ENCODE results near the gene METTL8. TPM values are rescaled to one million over a fixed set of nuclear protein-coding genes. Genes with fewer than 3 reads are reported as not detected.

METTL8 gene
- total RNA-seq, 2 donors from 2014 or later = 25.6 to 31.0 TPM

GRCh38 chr2:171307560-171307959, 126.2 kb downstream of the METTL8 start:
- no peak overlapping the region for H3K4me3 Mint-ChIP-seq
- H3K4me1 Mint-ChIP-seq (ENCODE audit: low read depth) = no peaks in the 10 kb centered on the region
- no peak overlapping the region for H3K27ac Mint-ChIP-seq
- H3K27me3 Mint-ChIP-seq (ENCODE audit: low read depth) = no peaks in the 10 kb centered on the region
- peaks cover 6 to 11% of the 10 kb centered on the region in 2 donors for H3K9me3 Mint-ChIP-seq
- DNase-seq = no peak
- peaks cover 12 to 18% of the 10 kb centered on the region in 2 donors for H3K36me3 Mint-ChIP-seq (ENCODE audit: insufficient read depth in 2 of 2)
- ATAC-seq (replicated peaks in 1 of 2) = peak in 1 of 2 donors; percentile 39

DNA sequence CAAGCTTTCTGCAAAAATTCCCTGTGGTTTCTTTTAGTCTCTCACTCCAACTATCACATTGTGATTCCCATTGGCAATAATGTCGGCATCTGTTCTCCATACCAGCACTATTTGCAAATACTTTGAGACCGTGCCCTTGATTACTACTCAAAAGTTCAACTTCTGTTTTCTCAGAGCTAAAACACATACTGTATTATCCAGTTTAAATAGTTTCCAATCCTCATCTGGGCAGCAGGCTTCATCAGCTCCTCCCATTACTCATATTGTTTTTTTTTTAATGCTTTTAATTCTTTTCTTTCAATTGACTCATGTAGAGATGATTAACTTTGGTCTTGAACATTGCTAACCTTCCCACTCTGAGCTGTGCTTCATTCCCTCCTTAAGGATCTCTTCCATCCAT, 135.8 kb downstream of the METTL8 start:
- no peaks in the 10 kb centered on the region for H3K27me3 Mint-ChIP-seq (ENCODE audit: low read depth)
- no peak overlapping the region for H3K27ac Mint-ChIP-seq
- H3K36me3 Mint-ChIP-seq (ENCODE audit: insufficient read depth in 2 of 2) = no peaks in the 10 kb centered on the region
- ATAC-seq (replicated peaks in 1 of 2) = no peak
- peaks cover 0 to 2% of the 10 kb centered on the region in 2 donors for H3K9me3 Mint-ChIP-seq
- H3K4me3 Mint-ChIP-seq = no peak overlapping the region
- no peaks in the 10 kb centered on the region for H3K4me1 Mint-ChIP-seq (ENCODE audit: low read depth)
- DNase-seq = no peak

- ATAC-seq (replicated peaks in 1 of 2) = no peak
These were observed 139.2 kb downstream of the METTL8 start for GRCh38 chr2:171294608-171295007.

DNA sequence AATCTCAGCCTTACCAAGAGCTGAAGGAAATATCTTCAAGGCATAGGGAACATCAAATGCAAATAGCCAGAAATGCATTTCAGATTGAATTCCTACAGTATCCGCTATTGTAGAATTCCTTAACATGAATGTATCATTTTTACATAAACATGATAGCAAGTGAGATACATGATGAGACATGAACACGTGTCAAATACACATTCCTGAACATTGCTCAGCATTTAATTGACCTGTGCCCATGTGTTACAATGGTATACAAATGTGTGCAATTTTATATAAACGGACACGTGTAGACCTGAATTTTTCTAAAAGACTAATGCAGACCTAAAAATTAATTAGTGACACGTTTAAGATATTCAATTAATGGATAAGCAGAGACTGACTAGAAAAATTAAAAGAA, 140.1 kb downstream of the METTL8 start:
- peaks cover 0 to 2% of the 10 kb centered on the region in 2 donors for H3K9me3 Mint-ChIP-seq
- DNase-seq (no peak), ATAC-seq (replicated peaks in 1 of 2) (no peak)
- H3K27me3 Mint-ChIP-seq (ENCODE audit: low read depth) = peaks cover 5% of the 10 kb centered on the region
- no peaks in the 10 kb centered on the region for H3K4me1 Mint-ChIP-seq (ENCODE audit: low read depth)
- H3K27ac Mint-ChIP-seq = no peak overlapping the region
- no peak overlapping the region for H3K4me3 Mint-ChIP-seq
- H3K36me3 Mint-ChIP-seq (ENCODE audit: insufficient read depth in 2 of 2) = no peaks in the 10 kb centered on the region

More at GRCh38 chr2:171294608-171295007, 139.2 kb downstream of the METTL8 start:
- Mint-ChIP-seq H3K27ac (no peak overlapping the region), H3K36me3 (ENCODE audit: insufficient read depth in 2 of 2) (no peaks in the 10 kb centered on the region), H3K9me3 (peaks cover 0 to 2% of the 10 kb centered on the region in 2 donors), H3K4me1 (ENCODE audit: low read depth) (no peaks in the 10 kb centered on the region), H3K27me3 (ENCODE audit: low read depth) (no peaks in the 10 kb centered on the region), H3K4me3 (no peak overlapping the region)
- DNase-seq = no peak

GRCh38 chr2:171289991-171290390, 143.8 kb downstream of the METTL8 start:
- Mint-ChIP-seq H3K27ac (no peak overlapping the region), H3K36me3 (ENCODE audit: insufficient read depth in 2 of 2) (no peaks in the 10 kb centered on the region)
- no peak for ATAC-seq (replicated peaks in 1 of 2)

GRCh38 chr2:171289316-171289715, 144.5 kb downstream of the METTL8 start:
- H3K36me3 Mint-ChIP-seq (ENCODE audit: insufficient read depth in 2 of 2) = no peaks in the 10 kb centered on the region
- H3K27me3 Mint-ChIP-seq (ENCODE audit: low read depth) = peaks cover 8% of the 10 kb centered on the region
- no peak overlapping the region for H3K27ac Mint-ChIP-seq
- H3K4me3 Mint-ChIP-seq = no peak overlapping the region
- DNase-seq = no peak
- ATAC-seq (replicated peaks in 1 of 2) = no peak
- H3K9me3 Mint-ChIP-seq = no peaks in the 10 kb centered on the region
- no peaks in the 10 kb centered on the region for H3K4me1 Mint-ChIP-seq (ENCODE audit: low read depth)

More at GRCh38 chr2:171289991-171290390, 143.8 kb downstream of the METTL8 start:
- H3K4me3 Mint-ChIP-seq = no peak overlapping the region
- no peak for DNase-seq
- peaks cover 8% of the 10 kb centered on the region for H3K27me3 Mint-ChIP-seq (ENCODE audit: low read depth)
- peaks cover 0 to 2% of the 10 kb centered on the region in 2 donors for H3K9me3 Mint-ChIP-seq
- no peaks in the 10 kb centered on the region for H3K4me1 Mint-ChIP-seq (ENCODE audit: low read depth)

- ATAC-seq (replicated peaks in 1 of 2) (no peak), DNase-seq (no peak)
- H3K4me1 Mint-ChIP-seq (ENCODE audit: low read depth) = peaks cover 5% of the 10 kb centered on the region
- peaks cover 8% of the 10 kb centered on the region for H3K27me3 Mint-ChIP-seq (ENCODE audit: low read depth)
- no peaks in the 10 kb centered on the region for H3K9me3 Mint-ChIP-seq
- no peak overlapping the region for H3K27ac Mint-ChIP-seq
- no peaks in the 10 kb centered on the region for H3K36me3 Mint-ChIP-seq (ENCODE audit: insufficient read depth in 2 of 2)
- H3K4me3 Mint-ChIP-seq = no peak overlapping the region
These were observed 146.2 kb downstream of the METTL8 start for GRCh38 chr2:171287611-171288010.

DNA sequence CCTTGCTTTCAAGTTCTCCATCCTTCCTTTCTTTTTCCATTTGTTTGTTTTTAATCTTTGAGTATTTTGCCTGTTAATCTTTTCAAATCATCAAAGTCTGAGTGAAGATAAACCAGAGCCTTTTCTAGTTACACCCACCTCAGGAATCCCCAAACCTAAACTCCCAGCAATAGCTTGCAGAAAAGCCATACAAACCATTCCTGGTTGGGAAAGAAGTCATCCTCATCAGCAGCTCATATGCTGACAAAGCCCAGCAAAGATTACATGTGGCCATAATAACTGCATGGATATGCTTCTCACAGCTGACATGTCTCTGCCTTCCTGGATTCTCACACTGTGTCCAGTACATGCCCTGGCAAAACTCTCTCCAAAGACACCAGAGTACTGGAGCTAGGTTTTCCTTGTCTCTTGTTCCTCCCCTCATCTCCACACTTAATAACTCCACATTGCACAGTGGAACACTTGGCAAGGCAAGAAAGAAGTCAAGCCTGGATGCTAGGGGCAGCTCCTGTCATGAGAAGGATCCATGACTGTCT, 146.7 kb downstream of the METTL8 start:
- H3K4me3 Mint-ChIP-seq = no peak overlapping the region
- no peaks in the 10 kb centered on the region for H3K36me3 Mint-ChIP-seq (ENCODE audit: insufficient read depth in 2 of 2)
- peaks cover 5% of the 10 kb centered on the region for H3K4me1 Mint-ChIP-seq (ENCODE audit: low read depth)
- ATAC-seq (replicated peaks in 1 of 2) (no peak), DNase-seq (no peak)
- H3K27me3 Mint-ChIP-seq (ENCODE audit: low read depth) = peaks cover 8% of the 10 kb centered on the region
- no peak overlapping the region for H3K27ac Mint-ChIP-seq
- no peaks in the 10 kb centered on the region for H3K9me3 Mint-ChIP-seq

- Mint-ChIP-seq H3K4me3 (no peak overlapping the region), H3K27me3 (ENCODE audit: low read depth) (no peaks in the 10 kb centered on the region), H3K4me1 (ENCODE audit: low read depth) (peaks cover 5% of the 10 kb centered on the region), H3K27ac (no peak overlapping the region), H3K9me3 (no peaks in the 10 kb centered on the region), H3K36me3 (ENCODE audit: insufficient read depth in 2 of 2) (peaks cover 0 to 5% of the 10 kb centered on the region in 2 donors)
- ATAC-seq (replicated peaks in 1 of 2) (no peak), DNase-seq (no peak)
These were observed 152.7 kb downstream of the METTL8 start for GRCh38 chr2:171281110-171281509.

GRCh38 chr2:171279983-171280790, 153.6 kb downstream of the METTL8 start:
- H3K36me3 Mint-ChIP-seq (ENCODE audit: insufficient read depth in 2 of 2) = peaks cover 0 to 5% of the 10 kb centered on the region in 2 donors
- DNase-seq (no peak), ATAC-seq (replicated peaks in 1 of 2) (no peak)
- H3K27ac Mint-ChIP-seq = no peak overlapping the region
- H3K9me3 Mint-ChIP-seq = no peaks in the 10 kb centered on the region
- H3K4me3 Mint-ChIP-seq = no peak overlapping the region
- no peaks in the 10 kb centered on the region for H3K27me3 Mint-ChIP-seq (ENCODE audit: low read depth)
- peaks cover 5% of the 10 kb centered on the region for H3K4me1 Mint-ChIP-seq (ENCODE audit: low read depth)

GRCh38 chr2:171274757-171275156, 159.0 kb downstream of the METTL8 start:
- Mint-ChIP-seq H3K27ac (no peak overlapping the region), H3K4me1 (ENCODE audit: low read depth) (no peaks in the 10 kb centered on the region), H3K27me3 (ENCODE audit: low read depth) (no peaks in the 10 kb centered on the region), H3K36me3 (ENCODE audit: insufficient read depth in 2 of 2) (peaks cover 0 to 5% of the 10 kb centered on the region in 2 donors), H3K4me3 (no peak overlapping the region), H3K9me3 (no peaks in the 10 kb centered on the region)
- DNase-seq = no peak
- ATAC-seq (replicated peaks in 1 of 2) = no peak

DNA sequence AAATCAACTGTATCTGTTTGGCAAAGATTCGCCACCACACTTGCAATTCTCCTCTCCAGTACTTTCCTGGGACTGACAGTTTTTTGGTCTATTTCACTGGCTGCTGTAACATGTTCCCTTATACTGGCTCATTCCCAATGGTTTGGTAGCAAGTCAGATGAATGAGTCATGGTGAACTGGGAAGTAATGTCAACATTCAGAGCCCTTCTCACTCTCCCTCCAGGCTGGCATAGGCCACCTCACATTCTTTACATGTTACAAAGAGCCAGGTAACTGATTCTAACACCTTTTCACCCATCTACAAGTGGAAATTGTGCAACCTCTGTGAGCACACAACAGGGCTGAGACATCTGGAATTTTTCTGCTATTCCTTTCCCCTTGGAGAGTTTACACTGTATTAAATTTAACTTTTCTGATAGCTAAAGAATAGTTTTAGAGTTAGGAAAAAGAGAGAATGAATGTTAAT, 161.8 kb downstream of the METTL8 start:
- Mint-ChIP-seq H3K9me3 (no peaks in the 10 kb centered on the region), H3K4me3 (no peak overlapping the region), H3K36me3 (ENCODE audit: insufficient read depth in 2 of 2) (peaks cover 0 to 2% of the 10 kb centered on the region in 2 donors), H3K27me3 (ENCODE audit: low read depth) (no peaks in the 10 kb centered on the region), H3K4me1 (ENCODE audit: low read depth) (no peaks in the 10 kb centered on the region), H3K27ac (no peak overlapping the region)
- ATAC-seq (replicated peaks in 1 of 2) = no peak
- DNase-seq = no peak

- H3K27ac Mint-ChIP-seq = no peak overlapping the region
- no peaks in the 10 kb centered on the region for H3K4me1 Mint-ChIP-seq (ENCODE audit: low read depth)
- DNase-seq (no peak), ATAC-seq (replicated peaks in 1 of 2) (no peak)
- peaks cover 0 to 2% of the 10 kb centered on the region in 2 donors for H3K36me3 Mint-ChIP-seq (ENCODE audit: insufficient read depth in 2 of 2)
- H3K4me3 Mint-ChIP-seq = no peak overlapping the region
- H3K27me3 Mint-ChIP-seq (ENCODE audit: low read depth) = no peaks in the 10 kb centered on the region
- no peaks in the 10 kb centered on the region for H3K9me3 Mint-ChIP-seq
These were observed 162.4 kb downstream of the METTL8 start for GRCh38 chr2:171271386-171271785.

All from activated T-cell treated with anti-CD3 and anti-CD28 coated beads, Interleukin-2, amount 50 U/mL, for 72 hours (primary cell).